NT2/D1 (cell line): ENCODE measurements around the gene RGS11.

ENCODE experiments used
- SUZ12 ChIP-seq: IDR thresholded peaks from 2 replicates; pipeline ENCODE4 v1.6.1; 2011; ENCODE audit not compliant: insufficient read length, insufficient read depth; ENCODE audit errors: extremely low read depth
- YY1 ChIP-seq: IDR thresholded peaks from 2 replicates; pipeline ENCODE4 v1.6.1; 2011; ENCODE audit not compliant: insufficient read length, insufficient read depth
- ZNF274 ChIP-seq: IDR thresholded peaks from 2 replicates; pipeline ENCODE4 v1.6.1; 2011; ENCODE audit warnings: mild to moderate bottlenecking, low read depth, low read length

- no peak for TF ChIP-seq YY1
- no peak for TF ChIP-seq ZNF274
- TF ChIP-seq SUZ12 = no peak
Measured at GRCh38 chr16:255183-255582, 20.6 kb downstream of the RGS11 start.
